Mucosa of gallbladder (tissue), 1 donor: ENCODE data around the gene LEMD2. TPM values are rescaled to one million over a fixed set of nuclear protein-coding genes. Genes with fewer than 3 reads are reported as not detected.

ENCODE experiments used
- DNase-seq: peaks from one replicate; pipeline ENCODE4 v3.0.0-alpha.2; 2020; ENCODE audit warnings: low spot score
- total RNA-seq: library from RNA; stranded (reverse); gene quantifications from one replicate; pipeline ENCODE4 v1.2.1, GENCODE V29; 2021
- donor health status: DM: no; HTN: no; CAD: no.

LEMD2 gene
- total RNA-seq, 1 donor from 2014 or later, result 68.4 TPM

GRCh38 chr6:33794910-33795623 is 6.1 kb upstream of the LEMD2 start:
- no peak for DNase-seq

DNA sequence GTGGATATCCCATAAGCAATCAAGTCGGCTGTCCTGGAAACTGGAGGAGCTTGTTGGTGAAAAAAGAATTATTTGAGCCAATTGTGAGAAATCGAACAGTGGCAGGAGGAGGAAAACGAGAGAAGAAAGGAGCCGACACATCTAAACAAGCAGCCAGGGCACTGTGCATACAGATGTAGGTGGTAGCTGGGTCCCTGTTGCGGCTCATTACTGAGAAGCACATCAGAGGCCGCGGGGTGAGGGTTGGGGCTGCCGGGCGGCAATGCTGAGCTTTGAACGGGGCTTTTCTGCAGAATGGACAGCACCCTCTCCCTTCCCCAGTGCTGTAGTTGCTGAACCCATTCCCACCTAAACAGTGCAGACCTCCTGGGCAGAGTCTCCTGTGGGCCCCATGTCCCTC is 4.1 kb upstream of the LEMD2 start:
- DNase-seq, result no peak

GRCh38 chr6:33791620-33792019 is 2.7 kb upstream of the LEMD2 start:
- DNase-seq, result no peak

GRCh38 chr6:33790910-33791309 is 2.0 kb upstream of the LEMD2 start:
- DNase-seq, result no peak

GRCh38 chr6:33790379-33790778 is 1.4 kb upstream of the LEMD2 start:
- no peak for DNase-seq

DNA sequence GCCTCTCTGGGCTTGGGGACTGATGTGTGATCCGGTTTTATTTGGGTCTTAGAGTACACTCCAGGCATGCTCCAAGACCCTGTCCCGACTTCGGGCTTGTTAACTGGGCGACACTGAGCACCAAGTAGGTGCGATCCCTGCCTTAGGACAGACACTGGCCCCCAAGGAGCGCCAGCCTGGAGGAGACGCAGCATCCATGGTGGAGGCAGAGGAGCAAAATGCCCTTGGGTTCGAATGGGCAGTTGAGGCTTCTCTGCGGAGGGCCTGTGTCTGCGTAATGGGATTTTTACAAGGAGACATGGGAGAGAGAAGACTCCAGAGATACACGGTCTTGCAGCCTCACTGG is 593 bp upstream of the LEMD2 start:
- no peak for DNase-seq

DNA sequence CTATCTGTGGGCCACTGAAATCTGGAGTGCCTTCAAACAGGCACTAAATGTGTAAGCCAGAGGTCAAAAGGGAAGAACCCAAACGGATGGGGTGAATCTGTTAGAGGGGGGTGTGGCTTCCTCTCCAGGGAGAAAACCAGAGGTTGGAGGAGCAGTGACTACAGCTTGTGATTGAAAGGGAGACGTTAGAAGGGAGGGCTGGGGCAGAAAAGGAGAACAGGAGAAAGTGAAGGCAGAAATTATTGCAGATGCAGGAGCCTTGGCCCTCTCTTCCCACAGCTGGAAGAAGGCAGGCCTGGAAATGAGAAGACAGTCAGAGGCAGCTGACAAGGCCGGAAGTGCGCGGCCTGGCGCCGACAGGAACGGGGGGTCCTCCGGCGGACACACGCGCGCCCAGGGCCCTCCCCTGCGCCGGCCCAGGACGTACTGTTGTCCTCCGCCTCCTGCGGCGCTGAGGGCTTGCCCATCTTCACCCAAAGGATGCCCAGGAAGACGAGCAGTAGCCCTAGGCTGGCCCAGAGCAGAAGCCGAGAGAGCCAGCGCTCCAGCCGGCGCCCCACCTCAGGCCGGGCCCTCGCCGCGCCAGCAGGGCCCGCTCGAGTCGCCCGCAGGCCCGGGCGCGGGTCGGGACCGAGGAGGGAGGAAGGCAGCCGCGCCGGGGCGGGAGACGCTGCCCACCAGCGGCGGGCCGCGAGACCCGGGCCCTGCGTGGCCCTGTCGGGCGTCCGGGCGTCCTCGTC is 806 bp downstream of the LEMD2 start:
- peak; percentile 75 for DNase-seq

GRCh38 chr6:33787346-33787953 is 1.5 kb downstream of the LEMD2 start:
- DNase-seq, result no peak

DNA sequence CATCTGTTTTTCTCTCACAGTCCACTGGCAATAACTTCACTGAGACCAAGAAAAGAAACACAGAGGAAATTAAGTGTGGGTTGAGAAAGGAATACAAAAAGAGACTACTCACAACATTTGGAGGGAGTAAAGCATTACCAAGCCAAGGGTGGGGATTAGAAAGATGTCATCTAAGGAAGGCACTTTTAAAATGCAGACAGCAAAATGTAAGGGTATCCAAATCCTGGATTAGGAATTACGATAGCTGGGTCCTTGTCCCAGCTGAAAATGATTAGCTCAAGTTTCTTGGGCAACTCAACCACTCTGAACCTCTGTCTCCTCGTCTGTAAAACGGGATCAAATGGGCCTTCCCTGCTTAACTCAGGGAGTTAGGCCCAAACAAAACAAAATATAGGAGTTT is 2.2 kb downstream of the LEMD2 start:
- no peak for DNase-seq

- DNase-seq, result no peak
These were observed 3.2 kb downstream of the LEMD2 start for GRCh38 chr6:33785778-33786177.

GRCh38 chr6:33784787-33785186 is 4.1 kb downstream of the LEMD2 start:
- no peak for DNase-seq

DNA sequence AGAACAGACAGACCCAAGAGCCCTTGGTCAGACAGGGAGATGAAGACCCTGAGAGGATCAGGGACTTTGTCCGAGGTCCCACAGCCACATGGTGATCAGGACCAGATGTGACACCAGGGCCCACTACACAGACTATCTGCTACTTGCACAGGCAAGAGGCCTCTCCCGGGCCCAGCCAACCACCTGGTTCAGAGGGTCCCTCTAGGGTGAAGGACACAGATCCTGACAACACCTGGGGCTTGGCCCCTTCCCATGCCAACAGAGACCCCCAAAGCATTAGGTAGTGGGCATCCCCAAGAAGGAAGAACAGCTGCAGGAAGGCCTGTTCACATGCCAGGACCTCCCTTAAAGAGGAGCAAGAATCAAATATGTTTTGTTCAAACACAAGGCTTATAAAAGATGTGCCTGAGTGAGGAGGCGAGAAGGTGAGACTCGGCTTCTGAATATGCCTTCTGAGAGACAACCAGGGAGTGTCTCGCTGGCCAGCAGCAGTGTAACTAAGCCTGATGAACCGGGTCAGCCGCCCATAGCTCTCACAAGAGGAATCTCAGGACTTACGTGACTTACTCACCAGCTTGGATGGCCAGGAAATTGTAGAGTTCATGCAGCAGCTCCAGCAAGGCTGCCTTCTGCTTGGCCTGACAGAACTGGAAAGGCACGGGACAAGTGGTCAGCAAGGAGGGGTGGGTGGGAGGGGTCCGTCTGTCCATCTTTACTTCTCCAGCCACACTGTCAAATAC is 5.0 kb downstream of the LEMD2 start:
- DNase-seq, result no peak

- no peak for DNase-seq
These were observed 6.4 kb downstream of the LEMD2 start for GRCh38 chr6:33782561-33782960.

GRCh38 chr6:33781131-33781975 is 7.6 kb downstream of the LEMD2 start:
- peak; percentile 19 for DNase-seq

DNA sequence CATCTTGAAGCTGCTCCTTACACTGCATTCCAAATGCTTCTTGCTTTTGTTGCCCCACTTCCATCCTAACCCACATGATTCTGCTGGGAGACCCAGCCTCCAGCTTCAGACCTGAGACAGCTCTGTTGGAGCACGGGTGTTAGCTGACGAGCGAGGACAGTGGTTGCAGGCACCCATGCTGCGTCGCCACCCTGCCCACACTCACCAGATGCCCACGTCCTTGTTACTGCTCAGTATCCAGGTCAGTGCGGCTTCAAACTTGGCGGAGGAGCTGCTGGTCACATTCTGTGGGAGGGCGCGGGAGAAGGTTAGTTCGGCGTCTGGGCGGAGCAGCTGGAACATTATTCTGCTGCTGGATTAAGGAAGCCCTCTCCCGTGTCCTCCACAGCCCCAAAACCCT is 9.0 kb downstream of the LEMD2 start:
- DNase-seq, result no peak

- DNase-seq, result no peak
These were observed 9.6 kb downstream of the LEMD2 start for GRCh38 chr6:33779290-33779689.

GRCh38 chr6:33778444-33779121 is 10.3 kb downstream of the LEMD2 start:
- DNase-seq, result no peak

- no peak for DNase-seq
These were observed 11.2 kb downstream of the LEMD2 start for GRCh38 chr6:33777398-33778388.

DNA sequence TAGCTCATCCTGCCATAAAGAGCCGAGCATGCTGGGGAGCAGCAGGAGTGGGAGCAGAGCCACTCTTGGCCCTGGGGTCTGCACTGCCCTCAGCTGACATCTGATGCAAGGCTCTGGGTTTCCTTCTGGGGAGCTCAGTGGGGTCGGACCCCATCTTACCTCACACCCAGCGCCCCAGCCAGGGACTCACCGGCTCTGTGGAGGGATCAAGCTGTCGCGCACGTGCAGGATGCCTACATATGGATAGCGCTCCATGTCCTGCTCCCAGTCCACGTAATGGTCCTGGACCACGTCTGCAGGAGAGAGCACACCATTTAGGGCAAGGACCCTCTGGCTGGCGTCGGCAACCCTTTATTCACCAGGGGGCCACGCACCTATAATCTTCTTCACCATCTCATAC is 12.2 kb downstream of the LEMD2 start:
- no peak for DNase-seq

- DNase-seq, result no peak
These were observed 12.7 kb downstream of the LEMD2 start for GRCh38 chr6:33776186-33776585.
